HG02759 (cell line): ENCODE results near the gene TMEM243.
"Not testable (repeated sequence)": the region's sequence is repeated elsewhere in the genome, so short reads cannot be mapped to it uniquely, and the experiment has no call there.

ENCODE experiments used
- ATAC-seq: cut with Tn5 transposase; IDR thresholded peaks from one replicate; pipeline ENCODE4 v1.9.1; 2021; ENCODE audit warnings: mild to moderate bottlenecking, moderate library complexity; ENCODE audit not compliant: unreplicated experiment

The TMEM243 gene

GRCh38 chr7:87213252-87213651, 6.3 kb downstream of the TMEM243 start:
- ATAC-seq = no peak

DNA sequence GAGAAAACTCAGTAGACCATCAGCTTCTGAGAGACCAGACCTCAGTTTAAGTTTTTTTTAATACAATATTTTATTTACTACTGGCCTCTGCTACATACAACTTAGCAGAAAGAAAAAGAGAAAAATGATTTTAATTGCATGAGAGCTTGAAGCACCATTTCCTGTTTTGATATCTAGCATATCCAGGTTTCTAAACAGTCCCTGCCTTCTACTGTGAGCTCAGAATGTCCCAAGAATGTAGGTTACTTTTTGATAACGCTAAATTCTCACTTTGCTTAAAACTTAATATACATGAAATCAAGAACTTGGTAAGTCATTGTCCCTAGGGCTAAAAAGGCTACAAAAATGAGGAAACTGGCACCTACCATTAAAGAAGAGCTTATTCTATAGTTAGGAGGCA, 7.0 kb downstream of the TMEM243 start:
- ATAC-seq = no peak

DNA sequence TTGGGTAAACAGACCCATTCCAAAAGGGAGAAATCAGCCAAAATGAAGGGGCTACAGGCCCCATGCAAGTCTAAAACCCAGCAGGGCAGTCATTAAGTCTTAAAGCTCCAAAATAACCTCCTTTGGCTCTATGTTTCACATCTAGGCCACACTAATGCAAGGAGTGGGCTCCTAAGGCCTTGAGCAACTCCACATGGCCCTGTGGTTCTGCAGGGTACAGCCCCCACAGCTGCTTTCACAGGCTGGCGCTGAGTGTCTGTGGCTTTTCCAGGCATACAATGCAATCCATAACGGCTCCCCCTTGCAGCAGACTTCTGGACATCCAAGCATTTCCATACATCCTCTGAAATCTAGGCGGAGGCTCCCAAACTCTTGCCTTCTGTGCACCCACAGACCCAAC, 9.0 kb downstream of the TMEM243 start:
- no peak for ATAC-seq

DNA sequence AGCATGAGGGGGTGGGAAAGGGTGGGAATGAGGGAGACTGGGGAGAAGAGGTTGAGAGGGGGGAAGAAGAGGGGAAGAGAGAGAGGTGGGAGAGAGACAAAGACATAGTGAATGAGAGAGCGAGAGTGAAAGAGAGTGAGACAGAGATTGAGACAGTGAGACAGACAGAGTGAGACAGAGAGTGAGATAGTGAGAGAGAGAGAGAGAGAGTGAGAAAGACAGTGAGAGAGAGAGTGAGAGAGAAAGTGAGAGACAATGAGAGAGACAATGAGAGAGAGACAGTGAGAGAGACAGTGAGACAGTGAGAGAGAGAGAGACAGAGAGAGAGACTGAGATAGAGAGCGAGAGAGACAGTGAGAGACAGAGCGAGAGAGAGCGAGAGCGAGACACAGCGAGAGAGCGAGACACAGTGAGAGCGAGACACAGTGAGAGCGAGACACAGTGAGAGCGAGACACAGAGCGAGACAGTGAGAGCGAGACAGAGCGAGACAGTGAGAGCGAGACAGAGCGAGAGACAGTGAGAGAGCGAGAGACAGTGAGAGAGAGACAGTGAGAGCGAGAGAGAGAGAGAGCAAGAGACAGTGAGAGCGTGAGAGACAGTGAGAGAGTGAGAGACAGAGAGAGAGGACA, 10.1 kb downstream of the TMEM243 start:
- ATAC-seq = no peak

DNA sequence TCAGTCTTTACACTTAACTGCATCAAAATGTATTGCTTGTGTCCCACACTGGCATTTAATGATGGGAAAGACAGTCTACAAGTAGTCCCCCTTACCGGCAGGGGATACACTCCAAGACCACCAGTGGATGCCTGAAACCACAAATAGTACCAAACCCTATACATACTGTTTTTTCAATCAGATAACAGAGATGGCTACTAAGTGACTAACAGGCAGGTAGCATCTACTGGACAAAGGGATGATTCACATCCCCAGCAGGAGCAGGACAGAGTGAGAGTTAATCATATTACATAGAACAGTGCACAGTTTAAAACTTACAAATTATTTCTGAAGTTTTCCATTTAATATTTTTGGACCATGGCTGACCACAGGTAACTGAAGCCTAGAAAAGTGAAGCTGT, 13.2 kb downstream of the TMEM243 start:
- no peak for ATAC-seq

- ATAC-seq = not testable (repeated sequence)
These were observed 13.8 kb downstream of the TMEM243 start for GRCh38 chr7:87205701-87206100.

DNA sequence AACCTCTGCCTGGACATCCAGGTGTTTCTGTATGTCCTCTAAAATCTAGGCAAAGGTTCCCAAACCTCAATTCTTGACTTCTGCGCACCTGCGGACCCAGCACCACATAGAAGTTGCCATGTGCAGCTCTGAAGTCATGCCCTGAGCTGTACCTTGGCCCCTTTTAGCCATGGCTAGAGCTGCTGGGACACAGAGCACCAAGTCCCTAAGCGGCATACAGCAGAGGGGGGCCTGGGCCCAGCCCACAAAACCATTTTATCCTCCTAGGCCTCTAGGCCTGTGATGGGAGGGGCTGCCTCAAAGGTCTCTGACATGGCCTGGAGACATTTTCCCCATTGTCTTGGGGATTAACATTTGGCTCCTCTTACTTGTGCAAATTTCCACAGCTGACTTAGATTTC, 14.6 kb downstream of the TMEM243 start:
- ATAC-seq = no peak

DNA sequence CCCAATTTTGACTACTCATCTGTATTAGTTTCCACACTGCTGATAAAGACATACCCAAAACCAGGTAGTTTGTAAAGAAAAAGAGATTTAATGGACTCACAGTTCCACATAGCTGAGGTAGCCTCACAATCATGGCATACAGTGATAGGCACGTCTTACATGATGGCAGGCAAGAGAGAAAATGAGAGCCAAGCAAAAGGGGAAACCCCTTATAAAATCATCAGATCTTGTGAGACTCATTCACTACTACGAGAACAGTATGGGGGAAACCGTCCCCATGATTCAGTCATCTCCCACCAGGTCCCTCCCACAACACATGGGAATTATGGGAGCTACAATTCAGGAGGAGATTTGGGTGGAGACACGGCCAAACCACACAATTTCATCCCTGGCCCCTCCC, 15.6 kb downstream of the TMEM243 start:
- not testable (repeated sequence) for ATAC-seq

DNA sequence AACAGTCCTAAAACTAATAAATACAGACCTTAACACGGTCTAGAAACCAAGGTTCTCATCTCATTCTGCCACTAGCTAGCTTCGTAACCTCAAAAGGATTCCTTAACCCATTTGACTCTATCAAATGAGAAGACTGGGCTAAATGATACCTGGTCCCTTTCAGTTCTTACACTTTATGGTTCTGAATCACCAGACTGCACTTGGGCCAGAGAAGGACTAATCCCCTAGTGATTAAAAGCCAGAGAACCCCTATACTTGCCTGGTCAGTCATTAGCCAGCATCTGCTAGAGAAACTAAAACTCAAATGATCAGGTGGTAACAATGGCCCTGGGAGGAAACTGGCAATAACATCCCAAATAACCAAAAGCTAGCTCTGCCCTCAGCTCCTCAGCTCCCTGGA, 16.8 kb downstream of the TMEM243 start:
- peak; percentile 34 for ATAC-seq

DNA sequence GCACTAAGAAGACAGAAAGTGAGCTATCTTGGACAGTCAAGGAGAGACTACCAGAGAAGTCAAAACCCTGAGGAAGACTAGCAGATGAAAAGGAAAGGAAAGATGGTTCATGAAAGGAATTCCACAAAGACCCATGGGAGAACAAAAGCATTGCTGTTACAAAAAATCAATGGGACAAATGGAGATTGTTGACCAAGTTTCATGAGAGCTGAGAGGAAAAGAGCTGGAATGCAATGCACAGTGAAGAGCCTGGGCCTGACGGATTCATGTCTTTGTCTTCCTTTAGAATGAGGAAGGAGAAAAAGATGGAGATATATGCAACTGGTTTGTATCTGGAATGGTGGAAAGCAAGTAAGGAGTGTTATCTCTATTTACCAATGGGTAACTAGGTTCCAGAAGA, 17.3 kb downstream of the TMEM243 start:
- no peak for ATAC-seq

DNA sequence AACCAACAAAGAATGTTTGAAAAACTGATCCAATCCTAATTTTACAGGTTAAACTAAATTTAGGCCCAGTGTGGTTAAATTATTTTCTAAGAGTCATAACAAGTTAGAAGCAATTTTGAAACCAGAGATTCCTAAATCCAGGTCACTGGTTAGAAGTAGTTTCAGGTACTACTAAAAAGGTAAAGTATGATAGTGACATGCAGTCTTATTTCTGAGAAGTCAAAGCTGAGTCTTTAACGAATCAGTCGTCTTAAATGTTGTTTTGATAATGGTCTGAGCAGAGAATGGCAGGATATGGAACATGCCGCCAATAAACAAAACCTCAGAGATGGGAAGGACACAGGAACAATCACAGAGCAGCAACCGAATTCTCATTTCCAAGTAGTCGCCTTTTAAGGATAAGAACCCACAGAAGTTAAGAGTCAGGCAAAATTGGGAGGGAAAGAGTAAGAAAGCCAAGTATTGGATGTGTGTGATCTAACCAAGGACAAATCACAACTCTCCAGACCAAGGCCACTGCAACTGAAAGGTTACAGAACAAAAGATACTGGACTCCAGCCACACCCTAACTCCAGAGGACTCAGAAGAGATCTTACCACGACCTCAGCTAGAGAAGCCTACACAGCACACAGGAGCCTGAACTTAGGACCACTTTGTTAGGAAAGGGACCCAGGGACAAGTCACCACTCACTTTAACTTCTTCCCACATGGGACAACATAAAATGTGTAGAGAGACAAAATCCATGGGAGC, 19.7 kb downstream of the TMEM243 start:
- no peak for ATAC-seq

- no peak for ATAC-seq
These were observed 20.3 kb downstream of the TMEM243 start for GRCh38 chr7:87199241-87199640.

GRCh38 chr7:87193912-87194311, 25.6 kb downstream of the TMEM243 start:
- no peak for ATAC-seq

DNA sequence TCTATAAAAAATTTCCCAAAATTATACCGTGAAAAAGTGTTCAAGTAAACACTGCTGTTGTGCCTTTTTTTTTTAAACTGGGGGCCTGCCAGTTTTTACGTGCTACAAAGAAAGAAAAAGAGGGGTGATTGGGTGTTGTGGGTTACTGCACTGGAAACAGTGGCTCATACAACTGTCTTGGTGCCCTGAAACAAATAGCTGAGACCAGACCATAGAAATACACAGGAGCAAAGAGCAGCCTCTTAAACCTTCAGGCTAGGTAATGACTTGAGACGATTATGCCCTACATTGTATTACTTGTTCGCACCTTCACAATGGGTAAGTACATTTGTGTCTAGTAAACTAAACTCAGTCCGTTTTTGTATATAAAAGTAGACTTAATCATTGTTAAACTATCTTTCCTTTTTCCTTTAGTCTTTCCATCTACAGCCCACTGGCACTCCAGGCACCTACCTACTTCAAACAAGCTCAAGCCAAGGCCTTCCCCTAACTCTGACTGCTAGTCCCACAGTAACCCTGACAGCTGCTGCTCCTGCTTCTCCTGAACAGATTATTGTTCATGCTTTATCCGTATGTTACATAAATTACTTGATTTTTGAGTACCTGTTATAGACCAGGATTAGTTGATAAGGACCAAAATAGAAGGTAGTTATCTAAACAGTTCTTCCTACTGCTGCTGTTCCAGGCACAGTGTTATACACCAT, 26.6 kb downstream of the TMEM243 start:
- no peak for ATAC-seq

DNA sequence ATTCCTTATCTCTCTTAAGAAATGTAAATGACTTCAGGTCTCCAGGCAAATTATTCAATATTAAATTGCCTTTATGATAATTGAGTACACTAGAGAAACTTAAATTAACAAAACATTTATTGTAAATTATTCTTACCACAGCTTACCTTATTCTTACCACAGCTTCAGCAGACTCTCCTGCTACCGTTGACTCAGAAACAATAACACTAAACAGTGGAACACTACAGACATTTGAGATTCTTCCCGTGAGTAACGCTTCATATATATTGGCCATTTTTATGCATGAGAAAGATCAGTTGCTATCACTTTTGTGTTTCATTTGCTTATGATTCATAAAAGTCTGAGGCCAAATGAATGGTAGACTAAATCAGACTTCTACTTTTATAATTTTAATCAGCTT, 28.7 kb downstream of the TMEM243 start:
- ATAC-seq = no peak

DNA sequence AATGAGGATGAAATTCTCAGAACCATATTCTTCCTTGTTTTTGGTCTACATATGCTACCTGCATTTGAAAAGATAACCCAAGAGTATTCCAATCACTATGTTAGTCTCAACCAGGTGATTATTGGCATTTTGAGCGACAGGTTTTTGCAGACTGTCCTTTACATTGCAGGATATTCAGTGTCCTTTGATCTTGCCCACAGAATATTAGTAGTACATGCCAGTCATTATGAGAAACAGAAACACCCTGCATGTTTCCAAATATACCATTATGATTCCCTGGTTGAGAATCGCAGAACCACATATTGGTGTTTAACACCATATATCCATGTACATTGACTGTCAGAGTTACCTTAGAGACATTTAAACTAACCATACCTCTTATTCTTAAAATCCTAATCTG, 30.6 kb downstream of the TMEM243 start:
- ATAC-seq = no peak

DNA sequence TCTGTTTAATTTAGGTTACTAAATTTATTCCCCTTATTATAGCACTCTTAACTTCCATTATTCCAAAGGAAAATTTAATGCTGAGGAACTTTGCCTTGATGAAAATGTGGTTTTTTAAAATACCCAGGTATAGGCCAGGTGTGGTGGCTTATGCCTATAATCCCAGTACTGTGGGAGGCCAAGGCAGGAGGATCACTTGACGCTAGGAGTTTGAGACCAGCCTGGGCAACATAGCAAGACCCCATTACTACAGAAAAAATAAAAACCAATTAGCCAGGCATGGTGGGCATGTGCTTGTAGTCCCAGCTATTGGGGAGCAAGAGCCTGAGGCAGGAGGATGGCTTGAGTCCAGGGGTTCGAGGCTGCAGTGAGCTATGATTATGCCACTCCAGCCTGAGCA, 32.4 kb downstream of the TMEM243 start:
- ATAC-seq = no peak

DNA sequence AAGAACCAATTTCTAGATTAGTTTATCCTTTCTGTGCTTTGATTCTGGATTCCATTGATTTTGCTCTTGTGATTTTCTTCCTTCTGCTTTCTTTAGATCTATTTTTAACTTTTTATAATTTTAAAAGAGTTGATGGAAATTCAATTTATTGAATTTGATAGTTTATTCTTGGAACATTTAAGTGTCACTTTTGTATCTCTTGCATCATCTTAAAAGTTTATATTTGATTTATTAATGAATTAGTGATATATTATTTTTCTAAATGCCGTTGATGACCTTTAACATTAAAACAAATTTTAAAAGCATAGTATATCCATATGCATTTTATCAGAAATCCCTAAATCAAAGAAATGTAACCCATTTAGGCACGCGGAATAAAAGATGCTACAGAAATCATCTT, 40.4 kb downstream of the TMEM243 start:
- ATAC-seq = no peak

DNA sequence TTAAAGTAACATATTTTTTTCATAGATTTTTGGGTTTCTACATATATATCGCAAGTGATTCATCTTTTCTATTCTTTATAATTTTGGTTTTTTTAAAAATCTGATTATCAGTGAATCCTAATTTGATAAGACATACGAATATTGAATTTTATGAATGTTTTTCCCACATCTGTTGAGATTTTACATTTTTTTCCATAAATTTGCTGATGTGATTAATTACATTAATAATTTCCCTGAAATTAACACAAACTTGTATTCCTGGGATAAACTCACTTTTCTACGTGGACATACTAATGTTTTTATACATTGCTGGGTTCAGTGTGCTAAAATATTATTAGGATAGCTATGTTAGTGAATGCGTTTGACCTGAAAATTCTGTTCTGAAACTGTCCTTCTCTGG, 41.2 kb downstream of the TMEM243 start:
- no peak for ATAC-seq

DNA sequence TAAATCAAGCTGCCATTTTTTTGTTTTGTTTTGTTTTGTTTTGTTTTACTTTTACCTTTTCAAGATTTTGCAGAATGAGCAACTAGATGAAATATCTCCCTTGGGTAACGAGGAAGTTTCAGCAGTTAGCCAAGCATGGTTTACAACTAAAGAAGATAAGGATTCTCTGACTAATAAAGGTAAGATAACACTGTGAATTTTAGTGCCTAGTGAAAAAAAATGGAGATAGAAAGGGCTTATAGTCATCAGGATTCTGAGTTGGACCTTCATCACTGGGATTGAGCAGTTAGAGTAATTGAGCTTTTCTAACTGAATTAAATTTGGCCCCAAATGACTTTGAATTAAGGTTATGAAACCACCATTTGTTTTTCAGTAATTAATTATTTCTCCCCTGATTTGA, 46.1 kb downstream of the TMEM243 start:
- ATAC-seq = no peak

- ATAC-seq = no peak
These were observed 48.1 kb downstream of the TMEM243 start for GRCh38 chr7:87171282-87171934.

- ATAC-seq = no peak
These were observed 48.7 kb downstream of the TMEM243 start for GRCh38 chr7:87170828-87171227.
